Osteoblast (primary cell): Measurements from ENCODE around the gene SLC18A3. TPM values are rescaled to one million over a fixed set of nuclear protein-coding genes. Genes with fewer than 3 reads are reported as not detected.
A peak's percentile ranks its signal among the peaks of the same experiment; 100 is the strongest.

Experiments used
- DNase-seq: peaks from one replicate; pipeline ENCODE4 v3.0.0; 2011; ENCODE audit warnings: low spot score, mixed read lengths; ENCODE audit not compliant: insufficient read length; ENCODE audit errors: missing footprints
- H2AFZ ChIP-seq: 2 replicates; pipeline ENCODE4 v1.6.0; 2011; ENCODE audit warnings: mild to moderate bottlenecking, low read length
- H3K27ac ChIP-seq: 2 replicates; pipeline ENCODE4 v1.5.1; 2011; ENCODE audit warnings: mild to moderate bottlenecking, low read depth, low read length, moderate library complexity
- H3K27me3 ChIP-seq: 2 replicates; pipeline ENCODE4 v1.6.0; 2012; ENCODE audit warnings: mild to moderate bottlenecking, control low read depth, inconsistent platforms, low read length, moderate library complexity; ENCODE audit not compliant: insufficient read depth
- H3K36me3 ChIP-seq: 2 replicates; pipeline ENCODE4 v1.5.1; 2011; ENCODE audit warnings: mild to moderate bottlenecking, low read length, control low read depth, moderate library complexity; ENCODE audit not compliant: insufficient read depth
- H3K4me1 ChIP-seq: 2 replicates; pipeline ENCODE4 v1.5.1; 2011; ENCODE audit warnings: mild to moderate bottlenecking, low read length, control low read depth, moderate library complexity; ENCODE audit not compliant: insufficient read depth
- H3K4me2 ChIP-seq: 2 replicates; pipeline ENCODE4 v1.6.0; 2011; ENCODE audit warnings: mild to moderate bottlenecking, low read length; ENCODE audit not compliant: insufficient read depth
- H3K4me3 ChIP-seq: fragments of 200-600 bp; sonication (generic); 3 replicates; pipeline ENCODE4 v1.5.1; 2012; ENCODE audit warnings: mild to moderate bottlenecking, low read length, inconsistent platforms; ENCODE audit not compliant: insufficient read depth
- H3K79me2 ChIP-seq: 2 replicates; pipeline ENCODE4 v1.6.0; 2012; ENCODE audit warnings: mild to moderate bottlenecking, low read length, control low read depth, inconsistent platforms; ENCODE audit not compliant: insufficient read depth
- H3K9me3 ChIP-seq: 2 replicates; pipeline ENCODE4 v1.5.1; 2011; ENCODE audit warnings: low read depth, low read length, control low read depth
- H4K20me1 ChIP-seq: 2 replicates; pipeline ENCODE4 v1.6.0; 2012; ENCODE audit warnings: mild to moderate bottlenecking, low read length, control low read depth; ENCODE audit not compliant: insufficient read depth
- CTCF ChIP-seq: IDR thresholded peaks from 2 replicates; pipeline ENCODE4 v1.5.1; 2011; ENCODE audit warnings: mild to moderate bottlenecking, low read depth, low read length, moderate library complexity; ENCODE audit errors: extremely low read depth
- total RNA-seq: library from RNA; depleted of rRNA; stranded (reverse); fragments of >200 nt; gene quantifications from 2 replicates; pipeline ENCODE4 v1.2.3, GENCODE V29; 2012

SLC18A3 gene
- total RNA-seq, 1 donor, result not detected

GRCh38 chr10:49593564-49593875 lies 16.6 kb upstream of the SLC18A3 start:
- no peak for TF ChIP-seq CTCF
- H3K27me3 ChIP-seq, result no peaks in the 10 kb centered on the region
- no peak overlapping the region for H3K27ac ChIP-seq
- no peaks in the 10 kb centered on the region for H3K9me3 ChIP-seq
- no peak for DNase-seq
- no peaks in the 10 kb centered on the region for H3K79me2 ChIP-seq
- H3K36me3 ChIP-seq, result no peaks in the 10 kb centered on the region
- H4K20me1 ChIP-seq, result no peaks in the 10 kb centered on the region
- H3K4me1 ChIP-seq, result peaks cover 3% of the 10 kb centered on the region
- peak overlapping the region; percentile 23 for H2AFZ ChIP-seq
- H3K4me2 ChIP-seq, result no peak overlapping the region
- H3K4me3 ChIP-seq, result no peak overlapping the region

DNA sequence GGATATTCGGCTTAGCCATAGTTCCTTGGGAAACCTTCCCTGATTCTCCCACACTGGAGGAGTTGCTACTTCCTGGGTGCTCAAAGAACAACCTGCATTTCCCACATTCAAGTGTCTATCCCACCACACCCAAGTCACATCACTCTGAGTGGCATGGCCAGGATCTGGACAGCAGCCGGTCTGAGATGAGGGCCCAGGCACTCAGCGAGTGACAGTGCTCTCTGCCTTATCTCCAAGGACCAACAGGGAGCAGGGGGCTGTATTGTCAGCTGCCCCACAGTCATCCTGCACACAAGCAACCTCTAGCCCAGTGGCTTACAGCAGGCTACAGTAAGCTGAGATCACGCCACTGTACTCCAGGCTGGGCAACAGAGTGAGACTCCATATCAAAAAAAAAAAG lies 16.1 kb upstream of the SLC18A3 start:
- Histone ChIP-seq H3K36me3 (no peaks in the 10 kb centered on the region), H3K4me1 (peaks cover 3% of the 10 kb centered on the region), H3K9me3 (no peaks in the 10 kb centered on the region), H3K4me3 (no peak overlapping the region), H3K4me2 (no peak overlapping the region), H3K27ac (no peak overlapping the region), H3K79me2 (no peaks in the 10 kb centered on the region), H4K20me1 (no peaks in the 10 kb centered on the region), H2AFZ (no peak overlapping the region), H3K27me3 (no peaks in the 10 kb centered on the region)
- TF ChIP-seq CTCF, result no peak
- peak; percentile 26 for DNase-seq

GRCh38 chr10:49594594-49594993 lies 15.5 kb upstream of the SLC18A3 start:
- no peaks in the 10 kb centered on the region for H4K20me1 ChIP-seq
- TF ChIP-seq CTCF, result peak; percentile 92
- H2AFZ ChIP-seq, result peak overlapping the region; percentile 57
- peak; percentile 91 for DNase-seq
- no peak overlapping the region for H3K4me3 ChIP-seq
- no peaks in the 10 kb centered on the region for H3K9me3 ChIP-seq
- peaks cover 3% of the 10 kb centered on the region for H3K4me1 ChIP-seq
- H3K36me3 ChIP-seq, result no peaks in the 10 kb centered on the region
- no peaks in the 10 kb centered on the region for H3K27me3 ChIP-seq
- H3K27ac ChIP-seq, result no peak overlapping the region
- no peaks in the 10 kb centered on the region for H3K79me2 ChIP-seq
- peak overlapping the region; percentile 53 for H3K4me2 ChIP-seq

GRCh38 chr10:49595003-49595712 lies 15.0 kb upstream of the SLC18A3 start:
- no peaks in the 10 kb centered on the region for H3K27me3 ChIP-seq
- no peak for TF ChIP-seq CTCF
- H3K9me3 ChIP-seq, result no peaks in the 10 kb centered on the region
- peak overlapping the region; percentile 53 for H3K4me2 ChIP-seq
- DNase-seq, result peak; percentile 58
- no peaks in the 10 kb centered on the region for H4K20me1 ChIP-seq
- H3K36me3 ChIP-seq, result no peaks in the 10 kb centered on the region
- H2AFZ ChIP-seq, result peak overlapping the region; percentile 57
- H3K79me2 ChIP-seq, result no peaks in the 10 kb centered on the region
- peaks cover 3% of the 10 kb centered on the region for H3K4me1 ChIP-seq
- no peak overlapping the region for H3K27ac ChIP-seq
- no peak overlapping the region for H3K4me3 ChIP-seq
